22Rv1 (cell line): ENCODE results near the gene FABP3.

ENCODE experiments used
- ZFX ChIP-seq: fragments of 450-650 bp; IDR thresholded peaks from 2 replicates; pipeline ENCODE4 v1.6.1; 2017; ENCODE audit warnings: antibody characterized with exemption, borderline replicate concordance
- TF ChIP-seq, protein P1 (sequence below): fragments of 450-650 bp; IDR thresholded peaks from 2 replicates; pipeline ENCODE4 v1.5.1; 2017; ENCODE audit warnings: mild to moderate bottlenecking

GRCh38 chr1:31413405-31414001, 40.6 kb upstream of the FABP3 start:
- TF ChIP-seq, protein P1, sequence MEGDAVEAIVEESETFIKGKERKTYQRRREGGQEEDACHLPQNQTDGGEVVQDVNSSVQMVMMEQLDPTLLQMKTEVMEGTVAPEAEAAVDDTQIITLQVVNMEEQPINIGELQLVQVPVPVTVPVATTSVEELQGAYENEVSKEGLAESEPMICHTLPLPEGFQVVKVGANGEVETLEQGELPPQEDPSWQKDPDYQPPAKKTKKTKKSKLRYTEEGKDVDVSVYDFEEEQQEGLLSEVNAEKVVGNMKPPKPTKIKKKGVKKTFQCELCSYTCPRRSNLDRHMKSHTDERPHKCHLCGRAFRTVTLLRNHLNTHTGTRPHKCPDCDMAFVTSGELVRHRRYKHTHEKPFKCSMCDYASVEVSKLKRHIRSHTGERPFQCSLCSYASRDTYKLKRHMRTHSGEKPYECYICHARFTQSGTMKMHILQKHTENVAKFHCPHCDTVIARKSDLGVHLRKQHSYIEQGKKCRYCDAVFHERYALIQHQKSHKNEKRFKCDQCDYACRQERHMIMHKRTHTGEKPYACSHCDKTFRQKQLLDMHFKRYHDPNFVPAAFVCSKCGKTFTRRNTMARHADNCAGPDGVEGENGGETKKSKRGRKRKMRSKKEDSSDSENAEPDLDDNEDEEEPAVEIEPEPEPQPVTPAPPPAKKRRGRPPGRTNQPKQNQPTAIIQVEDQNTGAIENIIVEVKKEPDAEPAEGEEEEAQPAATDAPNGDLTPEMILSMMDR, result no peak
- TF ChIP-seq ZFX, result no peak
